Tibial nerve (tissue), 4 donors: ENCODE data around the gene CPA4. TPM values are rescaled to one million over a fixed set of nuclear protein-coding genes. Genes with fewer than 3 reads are reported as not detected.

ENCODE experiments used
- DNase-seq, 2 donors: peaks; one replicate each; pipeline ENCODE4 v3.0.0-alpha.2; 2019; ENCODE audit warnings: low spot score in 2 of 2
- H3K27ac ChIP-seq, 4 donors: fragments of 200-600 bp; sonication (generic) in 3 of 4; one replicate each; pipeline ENCODE4 v1.5.1; 2017 to 2019; ENCODE audit warnings: mild to moderate bottlenecking in 1 of 4
- H3K27me3 ChIP-seq, 2 donors: fragments of 200-600 bp; sonication (generic) in 1 of 2; one replicate each; pipeline versions ENCODE4 v1.5.1 to v1.6.0; 2017 to 2019
- H3K36me3 ChIP-seq, 3 donors: fragments of 200-600 bp; sonication (generic); one replicate each; pipeline ENCODE4 v1.5.1; 2018 to 2019
- H3K4me1 ChIP-seq, 4 donors: fragments of 200-600 bp; sonication (generic) in 3 of 4; one replicate each; pipeline ENCODE4 v1.5.1; 2017 to 2019
- H3K4me3 ChIP-seq, 4 donors: fragments of 200-600 bp; sonication (generic) in 3 of 4; one replicate each; pipeline ENCODE4 v1.5.1; 2017 to 2019; ENCODE audit warnings: mild to moderate bottlenecking in 1 of 4, moderate library complexity in 1 of 4
- H3K9me3 ChIP-seq, 4 donors: fragments of 200-600 bp; sonication (generic) in 3 of 4; one replicate each; pipeline ENCODE4 v1.5.1; 2017 to 2019
- EP300 ChIP-seq, 2 donors: sonication (generic); formaldehyde crosslinking; IDR thresholded peaks; one replicate each; pipeline ENCODE4 v1.6.1; 2017; ENCODE audit warnings: antibody characterized with exemption in 2 of 2, mild to moderate bottlenecking in 1 of 2
- POLR2A ChIP-seq, 2 donors: fragments of 450-650 bp; IDR thresholded peaks; one replicate each; pipeline ENCODE4 v1.6.1; 2017; ENCODE audit warnings: antibody characterized with exemption in 2 of 2, mild to moderate bottlenecking in 2 of 2, moderate library complexity in 2 of 2
- WGBS, 2 donors: methylation state at CpG; one replicate each; pipeline ENCODE4 v1.1.5; 2018; 5-methylcytosine and 5-hydroxymethylcytosine counted together
- total RNA-seq, 4 donors: library from RNA; depleted of rRNA; stranded (reverse); fragments of >200 nt; gene quantifications; one replicate each; pipeline ENCODE4 v1.1.0, GENCODE V29; 2016
- TF ChIP-seq, protein P1 (sequence below), 5 experiments: fragments of 200-600 bp in 3 of 5; fragments of 450-650 bp in 2 of 5; sonication (generic) in 3 of 5; IDR thresholded peaks; one replicate each; pipeline ENCODE4 v1.5.1; 2016 to 2019; ENCODE audit warnings: antibody characterized with exemption in 5 of 5, mild to moderate bottlenecking in 3 of 5, moderate library complexity in 2 of 5

Gene CPA4
- total RNA-seq, 4 donors from 2014 or later, result 5.4 TPM; not detected in 3

GRCh38 chr7:130350945-130351790 is 58.2 kb downstream of the CPA4 start:
- H3K4me3 ChIP-seq, result no peak overlapping the region
- DNase-seq, result no peak
- no peaks in the 10 kb centered on the region for H3K36me3 ChIP-seq
- H3K9me3 ChIP-seq, result no peaks in the 10 kb centered on the region
- TF ChIP-seq, protein P1, sequence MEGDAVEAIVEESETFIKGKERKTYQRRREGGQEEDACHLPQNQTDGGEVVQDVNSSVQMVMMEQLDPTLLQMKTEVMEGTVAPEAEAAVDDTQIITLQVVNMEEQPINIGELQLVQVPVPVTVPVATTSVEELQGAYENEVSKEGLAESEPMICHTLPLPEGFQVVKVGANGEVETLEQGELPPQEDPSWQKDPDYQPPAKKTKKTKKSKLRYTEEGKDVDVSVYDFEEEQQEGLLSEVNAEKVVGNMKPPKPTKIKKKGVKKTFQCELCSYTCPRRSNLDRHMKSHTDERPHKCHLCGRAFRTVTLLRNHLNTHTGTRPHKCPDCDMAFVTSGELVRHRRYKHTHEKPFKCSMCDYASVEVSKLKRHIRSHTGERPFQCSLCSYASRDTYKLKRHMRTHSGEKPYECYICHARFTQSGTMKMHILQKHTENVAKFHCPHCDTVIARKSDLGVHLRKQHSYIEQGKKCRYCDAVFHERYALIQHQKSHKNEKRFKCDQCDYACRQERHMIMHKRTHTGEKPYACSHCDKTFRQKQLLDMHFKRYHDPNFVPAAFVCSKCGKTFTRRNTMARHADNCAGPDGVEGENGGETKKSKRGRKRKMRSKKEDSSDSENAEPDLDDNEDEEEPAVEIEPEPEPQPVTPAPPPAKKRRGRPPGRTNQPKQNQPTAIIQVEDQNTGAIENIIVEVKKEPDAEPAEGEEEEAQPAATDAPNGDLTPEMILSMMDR (IDR thresholded peaks at IDR 0.05), result no peak
- no peak for TF ChIP-seq POLR2A (IDR thresholded peaks at IDR 0.05)
- peak overlapping the region in 3 of 4 donors; percentile 48 to 84 (median 83) for H3K27ac ChIP-seq
- H3K27me3 ChIP-seq, result no peaks in the 10 kb centered on the region
- peaks cover 0 to 38% (median 18%) of the 10 kb centered on the region in 4 donors for H3K4me1 ChIP-seq
- 24 to 26% methylated on average over 20 of the region's 20 CpGs for WGBS, 2 donors

DNA sequence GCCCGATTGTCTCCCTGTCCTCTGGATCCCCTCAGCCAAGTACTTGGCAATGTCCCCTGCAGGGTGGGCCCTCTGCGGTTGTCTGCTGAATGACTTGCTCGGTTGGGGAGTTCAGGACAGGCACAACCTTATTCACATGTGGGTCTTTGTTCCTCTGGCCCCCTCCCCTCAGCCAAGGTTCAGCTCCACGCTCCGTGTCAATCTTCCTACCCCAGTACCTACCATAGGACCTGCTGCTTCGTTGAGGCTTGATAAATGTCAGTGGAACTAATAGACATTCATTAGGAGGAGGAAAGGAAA is 58.8 kb downstream of the CPA4 start:
- no peaks in the 10 kb centered on the region for H3K36me3 ChIP-seq
- peaks cover 0 to 44% (median 22%) of the 10 kb centered on the region in 4 donors for H3K4me1 ChIP-seq
- no peaks in the 10 kb centered on the region for H3K27me3 ChIP-seq
- H3K4me3 ChIP-seq, result no peak overlapping the region
- DNase-seq, result no peak
- H3K27ac ChIP-seq, result peak overlapping the region; percentile 21 to 84 (median 73)
- TF ChIP-seq, protein P1 (IDR thresholded peaks at IDR 0.05), result no peak
- no peak for TF ChIP-seq EP300 (IDR thresholded peaks at IDR 0.05)
- TF ChIP-seq POLR2A (IDR thresholded peaks at IDR 0.05), result no peak
- H3K9me3 ChIP-seq, result no peaks in the 10 kb centered on the region
- WGBS, 2 donors, result 63 to 69% methylated on average over 6 of the region's 6 CpGs

- Histone ChIP-seq H3K4me3 (no peak overlapping the region), H3K9me3 (no peaks in the 10 kb centered on the region), H3K27ac (peak overlapping the region; percentile 21 to 84 (median 73)), H3K36me3 (no peaks in the 10 kb centered on the region), H3K27me3 (no peaks in the 10 kb centered on the region), H3K4me1 (peaks cover 0 to 51% (median 26%) of the 10 kb centered on the region in 4 donors)
- TF ChIP-seq POLR2A (IDR thresholded peaks at IDR 0.05), result no peak
- peak in 1 of 2 donors; percentile 34 for TF ChIP-seq EP300 (IDR thresholded peaks at IDR 0.05)
- TF ChIP-seq, protein P1 (IDR thresholded peaks at IDR 0.05), result no peak
- 57 to 63% methylated on average over 20 of the region's 20 CpGs for WGBS, 2 donors
- DNase-seq, result no peak
These were observed 59.5 kb downstream of the CPA4 start for GRCh38 chr7:130352194-130353074.

GRCh38 chr7:130353196-130353595 is 60.2 kb downstream of the CPA4 start:
- Histone ChIP-seq H3K4me1 (peaks cover 0 to 52% (median 26%) of the 10 kb centered on the region in 4 donors), H3K27ac (peak overlapping the region in 3 of 4 donors; percentile 21 to 84 (median 83)), H3K27me3 (no peaks in the 10 kb centered on the region), H3K4me3 (no peak overlapping the region), H3K9me3 (no peaks in the 10 kb centered on the region), H3K36me3 (no peaks in the 10 kb centered on the region)
- no peak for TF ChIP-seq POLR2A (IDR thresholded peaks at IDR 0.05)
- TF ChIP-seq, protein P1 (IDR thresholded peaks at IDR 0.05), result no peak
- no peak for TF ChIP-seq EP300 (IDR thresholded peaks at IDR 0.05)
- 82 to 89% methylated on average over 7 of the region's 7 CpGs for WGBS, 2 donors
- DNase-seq, result no peak
